SK-N-SH (cell line): ENCODE measurements around the gene CDC45. TPM values are rescaled to one million over a fixed set of nuclear protein-coding genes. Genes with fewer than 3 reads are reported as not detected.

Experiments used
- CTCF ChIA-PET: fragments of 300-600, 350-600 bp; formaldehyde crosslinking; extraction: SDS; loops from one replicate; lab custom pipeline; 2021; lab: Yijun Ruan, JAX
- POLR2A ChIA-PET: fragments of 350-600 bp; sonication (Branson Sonifier 250); formaldehyde crosslinking; extraction: SDS; loops from one replicate; lab custom pipeline; 2020; ENCODE audit warnings: antibody characterized with exemption, inconsistent platforms; lab: Yijun Ruan, JAX
- DNase-seq: peaks from one replicate; pipeline ENCODE4 v3.0.0; 2012
- H2AFZ ChIP-seq: fragments of 200-600 bp; sonication (generic); 2 replicates; pipeline ENCODE4 v1.8.1; 2016; ENCODE audit warnings: antibody characterized with exemption, mild to moderate bottlenecking, low read depth
- H3F3A ChIP-seq: fragments of 200-600 bp; sonication (generic); replicated peaks from 2 replicates; pipeline ENCODE3; 2016; ENCODE audit warnings: antibody characterized with exemption, mild to moderate bottlenecking; ENCODE audit not compliant: insufficient read depth
- H3K27ac ChIP-seq, 2 experiments: fragments of 200-500 bp in 1 of 2; fragments of 200-600 bp in 1 of 2; sonication (Bioruptor generic) in 1 of 2; sonication (generic), shearing (Covaris generic) in 1 of 2; 2 replicates each; pipeline versions ENCODE4 v1.5.1 to v1.6.1; 2014 to 2016; ENCODE audit warnings: low read depth in 2 of 2, inconsistent platforms in 1 of 2, low read length in 1 of 2, mild to moderate bottlenecking in 1 of 2, mixed read lengths in 1 of 2
- H3K27me3 ChIP-seq: fragments of 200-600 bp; sonication (generic), shearing (Covaris generic); 2 replicates; pipeline ENCODE4 v1.6.1; 2016; ENCODE audit warnings: mixed run types; ENCODE audit not compliant: insufficient read depth
- H3K36me3 ChIP-seq, 2 experiments: fragments of 200-500 bp in 1 of 2; fragments of 200-600 bp in 1 of 2; sonication (Bioruptor generic) in 1 of 2; sonication (generic) in 1 of 2; replicated peaks in 1 of 2; 2 replicates each; pipeline versions ENCODE3 to v1.5.1; 2014 to 2016; ENCODE audit warnings: low read length in 1 of 2, mild to moderate bottlenecking in 1 of 2; ENCODE audit not compliant: insufficient read depth in 2 of 2, control insufficient read depth in 1 of 2
- H3K4me1 ChIP-seq, 2 experiments: fragments of 200-500 bp in 1 of 2; fragments of 200-600 bp in 1 of 2; sonication (Bioruptor generic) in 1 of 2; sonication (generic), shearing (Covaris generic) in 1 of 2; 2 replicates each; pipeline versions ENCODE4 v1.5.1 to v1.6.1; 2014 to 2016; ENCODE audit warnings: low read depth in 1 of 2, low read length in 1 of 2, mixed run types in 1 of 2; ENCODE audit not compliant: insufficient read depth in 2 of 2, control insufficient read depth in 1 of 2
- H3K4me2 ChIP-seq: fragments of 200-600 bp; sonication (generic), shearing (Covaris generic); 2 replicates; pipeline ENCODE4 v1.6.1; 2017; ENCODE audit warnings: mixed run types
- H3K4me3 ChIP-seq, 2 experiments: fragments of 200-500 bp in 1 of 2; fragments of 200-600 bp in 1 of 2; sonication (Bioruptor generic) in 1 of 2; sonication (generic), shearing (Covaris generic) in 1 of 2; 2 replicates each; pipeline versions ENCODE4 v1.5.1 to v1.8.1; 2014 to 2016; ENCODE audit warnings: low read depth in 2 of 2, inconsistent platforms in 1 of 2, low read length in 1 of 2, mild to moderate bottlenecking in 1 of 2, mixed read lengths in 1 of 2, moderate library complexity in 1 of 2
- H3K79me2 ChIP-seq: fragments of 200-600 bp; sonication (generic); 2 replicates; pipeline ENCODE4 v1.8.1; 2017; ENCODE audit warnings: mild to moderate bottlenecking; ENCODE audit not compliant: insufficient read depth
- H3K9ac ChIP-seq: fragments of 200-600 bp; sonication (generic); 2 replicates; pipeline ENCODE4 v1.6.1; 2017; ENCODE audit warnings: mixed run types
- H3K9me2 ChIP-seq: fragments of 200-600 bp; sonication (generic); 2 replicates; pipeline ENCODE4 v1.6.1; 2017; ENCODE audit warnings: mixed run types
- H3K9me3 ChIP-seq: fragments of 200-600 bp; sonication (generic); 2 replicates; pipeline ENCODE4 v1.6.1; 2017; ENCODE audit warnings: mixed run types, mild to moderate bottlenecking, moderate library complexity
- H4K20me1 ChIP-seq: fragments of 200-600 bp; sonication (generic); 2 replicates; pipeline ENCODE4 v1.6.1; 2017; ENCODE audit warnings: mild to moderate bottlenecking, mixed run types; ENCODE audit not compliant: insufficient read depth
- CHD2 ChIP-seq: fragments of 150-350 bp; IDR thresholded peaks from 2 replicates; pipeline ENCODE4 v1.6.1; 2018; ENCODE audit warnings: low read length; ENCODE audit not compliant: partially characterized antibody
- ELF1 ChIP-seq: IDR thresholded peaks from 2 replicates; pipeline ENCODE4 v1.4.0; 2012
- EP300 ChIP-seq, 2 experiments: IDR thresholded peaks; 2 replicates each; pipeline versions ENCODE4 v1.4.0 to v1.6.1; 2012; ENCODE audit warnings: borderline replicate concordance in 1 of 2, low read depth in 1 of 2, low read length in 1 of 2
- EZH2phosphoT487 ChIP-seq: fragments of 200-600 bp; sonication (generic); IDR thresholded peaks from 2 replicates; pipeline ENCODE4 v1.6.1; 2017; ENCODE audit warnings: low read depth, mixed run types, mild to moderate bottlenecking, antibody characterized with exemption, moderate library complexity, borderline replicate concordance
- FOSL2 ChIP-seq: IDR thresholded peaks from 2 replicates; pipeline ENCODE4 v1.4.0; 2012; ENCODE audit warnings: low read depth, mild to moderate bottlenecking, moderate library complexity, borderline replicate concordance
- FOXJ3 ChIP-seq: sonication (generic); formaldehyde crosslinking; IDR thresholded peaks from 2 replicates; pipeline ENCODE4 v1.5.1; 2020; ENCODE audit warnings: mild to moderate bottlenecking, missing genetic modification reagents
- FOXM1 ChIP-seq: IDR thresholded peaks from 2 replicates; pipeline ENCODE4 v1.4.0; 2012; ENCODE audit warnings: low read depth, mild to moderate bottlenecking
- GABPA ChIP-seq: IDR thresholded peaks from 2 replicates; pipeline ENCODE4 v1.4.0; 2012; ENCODE audit warnings: low read depth, mild to moderate bottlenecking
- IRF3 ChIP-seq: fragments of 150-350 bp; IDR thresholded peaks from 2 replicates; pipeline ENCODE4 v1.6.1; 2016; ENCODE audit warnings: mild to moderate bottlenecking, low read depth, low read length
- JUND ChIP-seq: IDR thresholded peaks from 2 replicates; pipeline ENCODE4 v1.4.0; 2012
- MXI1 ChIP-seq: IDR thresholded peaks from 2 replicates; pipeline ENCODE4 v1.6.1; 2012; ENCODE audit warnings: mild to moderate bottlenecking, low read depth, low read length, improper control_type of control experiment
- NFIC ChIP-seq: IDR thresholded peaks from 2 replicates; pipeline ENCODE4 v1.4.0; 2012; ENCODE audit warnings: borderline replicate concordance
- NRF1 ChIP-seq: IDR thresholded peaks from 2 replicates; pipeline ENCODE4 v1.6.1; 2012; ENCODE audit warnings: low read depth, mild to moderate bottlenecking, low read length
- PBX3 ChIP-seq: IDR thresholded peaks from 2 replicates; pipeline ENCODE4; 2012
- POLR2AphosphoS5 ChIP-seq: IDR thresholded peaks from 2 replicates; pipeline ENCODE4 v1.6.1; 2012; ENCODE audit warnings: low read depth, low read length
- RAD21 ChIP-seq: IDR thresholded peaks from 2 replicates; pipeline ENCODE4 v1.6.1; 2012; ENCODE audit warnings: mild to moderate bottlenecking, low read length
- REST ChIP-seq: IDR thresholded peaks from 2 replicates; pipeline ENCODE4 v1.6.1; 2012; ENCODE audit warnings: mild to moderate bottlenecking, low read depth, low read length, moderate library complexity
- SIN3A ChIP-seq: IDR thresholded peaks from 2 replicates; pipeline ENCODE4 v1.6.1; 2012; ENCODE audit warnings: low read depth, mild to moderate bottlenecking, low read length, moderate library complexity, borderline replicate concordance
- SMC3 ChIP-seq: IDR thresholded peaks from 2 replicates; pipeline ENCODE4 v1.6.1; 2012; ENCODE audit warnings: low read depth, low read length, improper control_type of control experiment
- TAF1 ChIP-seq: IDR thresholded peaks from 2 replicates; pipeline ENCODE4 v1.6.1; 2012; ENCODE audit warnings: low read depth, mild to moderate bottlenecking, low read length, moderate library complexity, borderline replicate concordance
- TEAD4 ChIP-seq: IDR thresholded peaks from 2 replicates; pipeline ENCODE4 v1.4.0; 2012; ENCODE audit warnings: mild to moderate bottlenecking, borderline replicate concordance; ENCODE audit not compliant: insufficient read depth
- USF2 ChIP-seq: fragments of 150-350 bp; IDR thresholded peaks from 2 replicates; pipeline ENCODE4 v1.6.1; 2017; ENCODE audit warnings: antibody characterized with exemption, low read length, low read depth, borderline replicate concordance
- YY1 ChIP-seq: IDR thresholded peaks from 2 replicates; pipeline ENCODE4 v1.4.0; 2012; ENCODE audit warnings: low read depth, mild to moderate bottlenecking
- WGBS: methylation state at CpG from one replicate; pipeline ENCODE4 v1.1.6; 2017; ENCODE audit warnings: low lambda C conversion rate; 5-methylcytosine and 5-hydroxymethylcytosine counted together
- polyA plus RNA-seq, 3 experiments: library from polyadenylated mRNA; depleted of rRNA; stranded (reverse); fragments of >200 nt; gene quantifications; 2 replicates each; pipeline ENCODE4 v1.2.3, GENCODE V29; 2012

CDC45 gene
- polyA plus RNA-seq, 1 of the 3 experiments (the other 2 are of a cell fraction): 23.6 TPM

GRCh38 chr22:19546680-19547079, 67.0 kb downstream of the CDC45 start:
- Histone ChIP-seq H3K27me3 (no peaks in the 10 kb centered on the region), H3K9me3 (no peaks in the 10 kb centered on the region)

GRCh38 chr22:19547620-19548019, 67.9 kb downstream of the CDC45 start:
- H3K9me3 ChIP-seq: no peaks in the 10 kb centered on the region
- no peak overlapping the region for H2AFZ ChIP-seq
- no peaks in the 10 kb centered on the region for H3K36me3 ChIP-seq
- H4K20me1 ChIP-seq: no peaks in the 10 kb centered on the region
- no peak overlapping the region for H3K4me3 ChIP-seq
- no peak for DNase-seq
- no peak overlapping the region for H3K4me2 ChIP-seq
- no peaks in the 10 kb centered on the region; the same call in 1 of the 2 replicates for H3K27me3 ChIP-seq
- H3K9me2 ChIP-seq: no peaks in the 10 kb centered on the region
- H3K4me1 ChIP-seq: peaks cover 0 to 11% of the 10 kb centered on the region in 2 experiments; a peak in 1 of 4 replicates
- H3F3A ChIP-seq: no peaks in the 10 kb centered on the region
- H3K9ac ChIP-seq: no peak overlapping the region
- H3K27ac ChIP-seq: no peak overlapping the region
- 64% methylated on average over 8 of the region's 8 CpGs for WGBS
- CTCF ChIA-PET: no interaction called here
- TF ChIP-seq EP300 (IDR thresholded peaks at IDR 0.05; ENCODE audit: borderline replicate concordance in 1 of 2, low read depth in 1 of 2, low read length in 1 of 2) (no peak), FOSL2 (no peak), GABPA (no peak), CHD2 (no peak), YY1 (no peak), IRF3 (no peak), SIN3A (no peak), POLR2AphosphoS5 (no peak), PBX3 (no peak), USF2 (no peak), FOXM1 (no peak), FOXJ3 (CRISPR knock-in tag) (no peak), REST (no peak), NFIC (no peak), TEAD4 (no peak), RAD21 (no peak), SMC3 (no peak)
- TF ChIP-seq, all 33 proteins: peak for 0
- no peaks in the 10 kb centered on the region for H3K79me2 ChIP-seq
- POLR2A ChIA-PET: no interaction called here

More at GRCh38 chr22:19546680-19547079, 67.0 kb downstream of the CDC45 start:
- H3K9ac ChIP-seq: no peak overlapping the region
- no peaks in the 10 kb centered on the region for H3K9me2 ChIP-seq
- H3F3A ChIP-seq: no peaks in the 10 kb centered on the region
- no peak for DNase-seq
- no peaks in the 10 kb centered on the region for H4K20me1 ChIP-seq
- H3K27ac ChIP-seq: no peak overlapping the region
- 54% methylated on average over 6 of the region's 6 CpGs for WGBS
- H3K4me3 ChIP-seq: no peak overlapping the region
- H3K79me2 ChIP-seq: no peaks in the 10 kb centered on the region
- no peak overlapping the region for H2AFZ ChIP-seq
- CTCF ChIA-PET: no interaction called here
- TF ChIP-seq MXI1: no peak
- no peak for TF ChIP-seq NRF1
- no peak for TF ChIP-seq SMC3
- TF ChIP-seq EP300 (IDR thresholded peaks at IDR 0.05; ENCODE audit: borderline replicate concordance in 1 of 2, low read depth in 1 of 2, low read length in 1 of 2): no peak
- TF ChIP-seq CHD2: no peak
- TF ChIP-seq TEAD4: no peak
- no peak for TF ChIP-seq JUND
- no peak for TF ChIP-seq POLR2AphosphoS5
- TF ChIP-seq TAF1: no peak
- no peak for TF ChIP-seq ELF1
- no peak for TF ChIP-seq EZH2phosphoT487
- no peaks in the 10 kb centered on the region for H3K36me3 ChIP-seq
- H3K4me2 ChIP-seq: no peak overlapping the region
- H3K4me1 ChIP-seq: peaks cover 0 to 11% of the 10 kb centered on the region in 2 experiments; a peak in 1 of 4 replicates
- POLR2A ChIA-PET: no interaction called here
